GM12878 (cell line): ENCODE data around the gene SLC38A2.

Source experiments
- CBX5 ChIP-seq: sonication (generic); IDR thresholded peaks from 2 replicates; pipeline ENCODE4 v1.6.1; 2016; ENCODE audit warnings: low read depth, moderate library complexity, mild to moderate bottlenecking, inconsistent platforms
- CHD1 ChIP-seq: IDR thresholded peaks from 2 replicates; pipeline ENCODE4 v1.6.1; 2012; ENCODE audit warnings: low read depth, low read length, improper control_type of control experiment
- DPF2 ChIP-seq: fragments of 450-650 bp; IDR thresholded peaks from 2 replicates; pipeline ENCODE4 v1.6.1; 2017; ENCODE audit warnings: mild to moderate bottlenecking
- EP300 ChIP-seq, 2 experiments: fragments of 150-350 bp in 1 of 2; IDR thresholded peaks; 2 replicates each; pipeline ENCODE4 v1.6.1; 2011 to 2012; ENCODE audit warnings: low read depth in 2 of 2, low read length in 2 of 2, borderline replicate concordance in 1 of 2, improper control_type of control experiment in 1 of 2, inconsistent platforms in 1 of 2; ENCODE audit not compliant: control insufficient read depth in 1 of 2
- FOXM1 ChIP-seq: IDR thresholded peaks from 2 replicates; pipeline ENCODE4 v1.6.1; 2012; ENCODE audit warnings: low read depth, mild to moderate bottlenecking, inconsistent platforms, low read length, moderate library complexity
- JUND ChIP-seq: IDR thresholded peaks from 2 replicates; pipeline ENCODE4 v1.6.1; 2012; ENCODE audit warnings: low read depth, mild to moderate bottlenecking, low read length, improper control_type of control experiment, moderate library complexity
- MXI1 ChIP-seq: fragments of 150-350 bp; IDR thresholded peaks from 2 replicates; pipeline ENCODE4 v1.6.1; 2011; ENCODE audit warnings: low read depth, mild to moderate bottlenecking, inconsistent platforms, low read length, improper control_type of control experiment
- NFYB ChIP-seq: IDR thresholded peaks from 2 replicates; pipeline ENCODE4 v1.6.1; 2011; ENCODE audit warnings: low read depth, mild to moderate bottlenecking, low read length, improper control_type of control experiment, moderate library complexity; ENCODE audit not compliant: insufficient read depth
- SREBF2 ChIP-seq: IDR thresholded peaks from 2 replicates; pipeline ENCODE4 v1.6.1; 2012; ENCODE audit warnings: mild to moderate bottlenecking, low read length
- YY1 ChIP-seq: IDR thresholded peaks from 2 replicates; pipeline ENCODE4 v1.6.1; 2011; ENCODE audit warnings: low read depth, mild to moderate bottlenecking, low read length

DNA sequence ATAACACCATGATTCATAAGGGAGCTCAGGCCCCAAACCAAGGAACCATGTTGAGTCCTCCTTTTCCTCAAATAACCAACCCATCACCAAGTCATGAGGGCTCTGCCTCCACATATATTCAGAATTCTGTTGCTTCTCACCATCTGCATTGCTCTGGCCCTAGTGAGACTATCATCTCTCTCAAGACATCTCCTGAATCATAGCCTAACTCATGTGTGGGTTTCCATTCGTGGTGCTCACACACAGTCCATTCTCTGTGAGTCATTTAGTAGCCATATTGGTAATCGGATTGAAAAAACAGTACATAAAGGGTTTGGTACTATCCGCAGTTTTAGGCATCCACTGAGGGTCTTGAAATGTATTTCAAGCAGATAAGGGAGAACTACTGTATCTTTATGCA lies 5.1 kb upstream of the SLC38A2 start:
- TF ChIP-seq DPF2 = no peak
- no peak for TF ChIP-seq CHD1
- TF ChIP-seq YY1 = no peak
- no peak for TF ChIP-seq CBX5
- TF ChIP-seq NFYB = no peak
- no peak for TF ChIP-seq EP300 (IDR thresholded peaks at IDR 0.05; ENCODE audit: borderline replicate concordance in 1 of 2, control insufficient read depth in 1 of 2, low read depth in 2 of 2, low read length in 2 of 2)
- TF ChIP-seq JUND = no peak
- TF ChIP-seq MXI1 = no peak
- TF ChIP-seq SREBF2 = no peak
- TF ChIP-seq FOXM1 = no peak
